Measurements from ENCODE around the gene TRAPPC14. TPM values are rescaled to one million over a fixed set of nuclear protein-coding genes. Genes with fewer than 3 reads are reported as not detected.

TRAPPC14 gene
- total RNA-seq, 2 donors from 2014 or later: 46.2 to 52.7 TPM

- Mint-ChIP-seq H3K27me3 (no peaks in the 10 kb centered on the region), H3K9me3 (no peaks in the 10 kb centered on the region), H3K27ac (peak overlapping the region; percentile 99), H3K36me3 (no peaks in the 10 kb centered on the region), H3K4me3 (peak overlapping the region; percentile 95), H3K4me1 (ENCODE audit: low read depth in 2 of 2) (peaks cover 31 to 34% of the 10 kb centered on the region in 2 donors)
- no peak for DNase-seq (ENCODE audit: low spot score)
- peak; percentile 55 to 58 for ATAC-seq
Observed at GRCh38 chr7:100119970-100120732, 38.4 kb downstream of the TRAPPC14 start.

GRCh38 chr7:100119072-100119969 is 39.2 kb downstream of the TRAPPC14 start, which contains the start of the genes CNPY4 and TAF6:
TSS of gene CNPY4 (plus strand) at chr7:100119634. CDS start at chr7:100119745, 111 bp downstream.
TSS of gene TAF6 (minus strand) at chr7:100119358. CDS start at chr7:100114209, 5,149 bp downstream.
- peak within 1 kb of the TSS; percentile 99 for H3K27ac Mint-ChIP-seq
- peaks cover 23 to 28% of the 10 kb centered on the region in 2 donors for H3K4me1 Mint-ChIP-seq (ENCODE audit: low read depth in 2 of 2)
- H3K27me3 Mint-ChIP-seq: no peaks in the 10 kb centered on the region
- H3K36me3 Mint-ChIP-seq: no peaks in the 10 kb centered on the region
- H3K4me3 Mint-ChIP-seq: peak within 1 kb of the TSS; percentile 95
- peak; percentile 92 for DNase-seq (ENCODE audit: low spot score)
- H3K9me3 Mint-ChIP-seq: no peaks in the 10 kb centered on the region
- peak; percentile 87 to 92 for ATAC-seq

GRCh38 chr7:100118388-100119071 is 40.0 kb downstream of the TRAPPC14 start:
- DNase-seq (ENCODE audit: low spot score) (no peak), ATAC-seq (no peak)
- no peaks in the 10 kb centered on the region for H3K36me3 Mint-ChIP-seq
- peaks cover 22 to 31% of the 10 kb centered on the region in 2 donors for H3K4me1 Mint-ChIP-seq (ENCODE audit: low read depth in 2 of 2)
- no peaks in the 10 kb centered on the region for H3K9me3 Mint-ChIP-seq
- peak overlapping the region; percentile 95 for H3K4me3 Mint-ChIP-seq
- no peaks in the 10 kb centered on the region for H3K27me3 Mint-ChIP-seq
- H3K27ac Mint-ChIP-seq: peak overlapping the region; percentile 99

- Mint-ChIP-seq H3K27ac (no peak overlapping the region), H3K9me3 (no peaks in the 10 kb centered on the region), H3K4me3 (no peak overlapping the region), H3K27me3 (no peaks in the 10 kb centered on the region), H3K36me3 (no peaks in the 10 kb centered on the region), H3K4me1 (ENCODE audit: low read depth in 2 of 2) (peaks cover 14 to 25% of the 10 kb centered on the region in 2 donors)
- ATAC-seq: no peak
- no peak for DNase-seq (ENCODE audit: low spot score)
Observed at GRCh38 chr7:100115026-100115425, 43.5 kb downstream of the TRAPPC14 start.

GRCh38 chr7:100111914-100112313 is 46.6 kb downstream of the TRAPPC14 start:
- Mint-ChIP-seq H3K36me3 (no peaks in the 10 kb centered on the region), H3K4me3 (no peak overlapping the region), H3K9me3 (no peaks in the 10 kb centered on the region), H3K27me3 (no peaks in the 10 kb centered on the region), H3K27ac (no peak overlapping the region), H3K4me1 (ENCODE audit: low read depth in 2 of 2) (peaks cover 0 to 11% of the 10 kb centered on the region in 2 donors)
- DNase-seq (ENCODE audit: low spot score) (no peak), ATAC-seq (no peak)

GRCh38 chr7:100111156-100111555 is 47.4 kb downstream of the TRAPPC14 start:
- H3K27ac Mint-ChIP-seq: no peak overlapping the region

GRCh38 chr7:100109521-100110163 is 48.9 kb downstream of the TRAPPC14 start:
- no peak for ATAC-seq
- H3K27ac Mint-ChIP-seq: no peak overlapping the region

More at GRCh38 chr7:100111156-100111555, 47.4 kb downstream of the TRAPPC14 start:
- DNase-seq (ENCODE audit: low spot score): no peak
- Mint-ChIP-seq H3K36me3 (no peaks in the 10 kb centered on the region), H3K27me3 (no peaks in the 10 kb centered on the region), H3K4me3 (no peak overlapping the region), H3K9me3 (no peaks in the 10 kb centered on the region), H3K4me1 (ENCODE audit: low read depth in 2 of 2) (peaks cover 0 to 8% of the 10 kb centered on the region in 2 donors)
- ATAC-seq: no peak

GRCh38 chr7:100107890-100108289 is 50.6 kb downstream of the TRAPPC14 start:
- H3K9me3 Mint-ChIP-seq: no peaks in the 10 kb centered on the region
- H3K27ac Mint-ChIP-seq: no peak overlapping the region
- no peak for DNase-seq (ENCODE audit: low spot score)
- H3K4me3 Mint-ChIP-seq: no peak overlapping the region
- peaks cover 0 to 5% of the 10 kb centered on the region in 2 donors for H3K4me1 Mint-ChIP-seq (ENCODE audit: low read depth in 2 of 2)
- H3K27me3 Mint-ChIP-seq: no peaks in the 10 kb centered on the region
- no peaks in the 10 kb centered on the region for H3K36me3 Mint-ChIP-seq
- ATAC-seq: no peak

More at GRCh38 chr7:100109521-100110163, 48.9 kb downstream of the TRAPPC14 start:
- no peak for DNase-seq (ENCODE audit: low spot score)
- Mint-ChIP-seq H3K4me3 (no peak overlapping the region), H3K4me1 (ENCODE audit: low read depth in 2 of 2) (peaks cover 0 to 3% of the 10 kb centered on the region in 2 donors), H3K9me3 (no peaks in the 10 kb centered on the region), H3K36me3 (no peaks in the 10 kb centered on the region), H3K27me3 (no peaks in the 10 kb centered on the region)

GRCh38 chr7:100107125-100107737 is 51.3 kb downstream of the TRAPPC14 start:
- Mint-ChIP-seq H3K4me3 (no peak overlapping the region), H3K27ac (no peak overlapping the region), H3K36me3 (no peaks in the 10 kb centered on the region)

GRCh38 chr7:100106633-100107032 is 51.9 kb downstream of the TRAPPC14 start:
- Mint-ChIP-seq H3K27me3 (no peaks in the 10 kb centered on the region), H3K4me3 (no peak overlapping the region), H3K27ac (no peak overlapping the region), H3K36me3 (no peaks in the 10 kb centered on the region), H3K4me1 (ENCODE audit: low read depth in 2 of 2) (peaks cover 5 to 9% of the 10 kb centered on the region in 2 donors), H3K9me3 (no peaks in the 10 kb centered on the region)
- no peak for DNase-seq (ENCODE audit: low spot score)
- ATAC-seq: no peak

More at GRCh38 chr7:100107125-100107737, 51.3 kb downstream of the TRAPPC14 start:
- no peak for ATAC-seq
- Mint-ChIP-seq H3K27me3 (no peaks in the 10 kb centered on the region), H3K4me1 (ENCODE audit: low read depth in 2 of 2) (peaks cover 5 to 9% of the 10 kb centered on the region in 2 donors), H3K9me3 (no peaks in the 10 kb centered on the region)
- DNase-seq (ENCODE audit: low spot score): no peak

- ATAC-seq: no peak
- peaks cover 9 to 13% of the 10 kb centered on the region in 2 donors for H3K4me1 Mint-ChIP-seq (ENCODE audit: low read depth in 2 of 2)
- no peaks in the 10 kb centered on the region for H3K9me3 Mint-ChIP-seq
- H3K27me3 Mint-ChIP-seq: no peaks in the 10 kb centered on the region
- H3K4me3 Mint-ChIP-seq: no peak overlapping the region
- no peak overlapping the region for H3K27ac Mint-ChIP-seq
- no peak for DNase-seq (ENCODE audit: low spot score)
- no peaks in the 10 kb centered on the region for H3K36me3 Mint-ChIP-seq
Observed at GRCh38 chr7:100105534-100105933, 53.0 kb downstream of the TRAPPC14 start.

Measured in natural killer cell treated with Interleukin-12 subunit alpha and Interleukin-12 subunit beta and Interleukin-15 and Interleukin-18, amount 100 ng/mL, for 72 hours (primary cell).